OCI-LY3 (cell line): Measurements from ENCODE around the gene THOC5.
A peak's percentile ranks its signal among the peaks of the same experiment; 100 is the strongest.
"Not testable (repeated sequence)": the region's sequence is repeated elsewhere in the genome, so short reads cannot be mapped to it uniquely, and the experiment has no call there.

Experiments
- H2AFZ ChIP-seq: fragments of 200-600, 300-600 bp; shearing (Covaris generic); 2 replicates; pipeline ENCODE4 v1.6.0; 2014; ENCODE audit warnings: antibody characterized with exemption, low read depth, low read length
- H3K27ac ChIP-seq: fragments of 200-600, 300-600 bp; sonication (generic); 2 replicates; pipeline ENCODE4 v1.5.1; 2014; ENCODE audit warnings: mild to moderate bottlenecking, low read length, moderate library complexity, mixed read lengths
- H3K27me3 ChIP-seq: fragments of 200-600, 300-600 bp; sonication (generic); 2 replicates; pipeline ENCODE4 v1.6.1; 2014; ENCODE audit warnings: low read depth, low read length, mixed read lengths
- H3K36me3 ChIP-seq: fragments of 200-600, 300-600 bp; sonication (generic); replicated peaks from 2 replicates; pipeline ENCODE3; 2014; ENCODE audit warnings: low read depth, low read length, mixed read lengths
- H3K4me1 ChIP-seq: fragments of 300-600, 200-600 bp; sonication (generic); 2 replicates; pipeline ENCODE4 v1.6.1; 2014; ENCODE audit warnings: low read length, mixed read lengths
- H3K4me2 ChIP-seq: fragments of 200-600, 300-600 bp; sonication (generic); 2 replicates; pipeline ENCODE4 v1.6.1; 2014; ENCODE audit warnings: low read length, mixed read lengths
- H3K4me3 ChIP-seq: fragments of 300-600, 200-600 bp; sonication (generic); 2 replicates; pipeline ENCODE4 v1.5.1; 2014; ENCODE audit warnings: antibody characterized with exemption, mild to moderate bottlenecking, low read length, moderate library complexity
- H3K79me2 ChIP-seq: fragments of 300-600, 200-600 bp; shearing (Covaris generic); 2 replicates; pipeline ENCODE4 v1.6.1; 2014; ENCODE audit warnings: mild to moderate bottlenecking, low read length, mixed read lengths
- H3K9ac ChIP-seq: fragments of 300-600, 200-600 bp; shearing (Covaris generic); 2 replicates; pipeline ENCODE4 v1.6.0; 2014; ENCODE audit warnings: mild to moderate bottlenecking, low read length, moderate library complexity
- H3K9me3 ChIP-seq: fragments of 200-600, 300-600 bp; shearing (Covaris generic); 2 replicates; pipeline ENCODE4 v1.6.1; 2014; ENCODE audit warnings: low read length, mixed read lengths; ENCODE audit not compliant: insufficient read depth
- H4K20me1 ChIP-seq: fragments of 200-600, 300-600 bp; sonication (generic); 2 replicates; pipeline ENCODE4 v1.6.1; 2016; ENCODE audit warnings: low read length, mixed read lengths; ENCODE audit not compliant: insufficient read depth
- EZH2phosphoT487 ChIP-seq: fragments of 200-600 bp; shearing (Covaris generic); IDR thresholded peaks from 2 replicates; pipeline ENCODE4 v1.6.1; 2018; ENCODE audit warnings: antibody characterized with exemption, mixed run types, low read depth
- TF ChIP-seq, protein P1 (sequence below): fragments of 200-600, 300-600 bp; sonication (generic); IDR thresholded peaks from 2 replicates; pipeline ENCODE4 v1.5.1; 2014; ENCODE audit warnings: antibody characterized with exemption, low read length, low read depth

Gene THOC5

DNA sequence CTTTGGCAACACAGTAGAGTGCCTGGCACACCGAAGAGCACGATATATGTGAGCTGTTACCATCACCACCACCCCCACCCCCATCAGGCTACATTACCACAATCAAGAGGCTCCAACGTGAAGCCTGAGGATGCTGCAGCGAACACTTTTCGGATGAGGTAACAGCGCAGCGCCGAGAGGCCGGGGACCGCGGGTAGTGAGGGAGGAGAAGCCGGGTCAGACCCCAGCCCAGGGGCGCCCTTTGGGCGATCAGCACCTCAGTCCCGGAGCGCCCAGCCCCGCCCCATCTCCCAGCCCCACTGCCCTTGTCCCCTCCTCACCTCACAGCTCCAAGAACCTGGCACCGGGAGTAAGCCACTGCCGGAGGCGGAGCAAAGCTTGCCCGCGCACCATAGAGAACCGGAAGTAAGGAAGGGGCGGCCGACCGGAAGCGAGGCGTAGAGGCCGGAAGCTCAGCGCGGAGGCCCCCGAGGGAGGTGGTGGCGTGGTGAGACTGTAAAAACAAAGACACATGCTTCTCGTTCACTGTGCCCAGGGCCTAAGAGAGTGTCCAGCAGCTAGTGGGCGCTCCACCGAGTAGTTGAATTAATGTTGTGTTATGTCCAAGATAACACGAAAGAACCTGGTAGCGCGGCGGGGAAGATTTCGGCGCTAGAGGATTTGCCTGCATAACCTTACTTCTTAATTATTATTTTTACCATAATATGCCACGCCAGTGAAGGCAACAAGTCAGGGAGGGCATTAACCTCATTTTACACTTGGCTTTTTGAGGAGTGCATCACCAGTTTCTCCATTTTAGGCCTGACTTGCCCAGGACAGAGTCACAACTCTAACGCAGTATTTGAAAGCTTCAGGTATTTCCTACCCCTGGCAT, at the start of gene THOC5:
THOC5 (minus strand) TSS at position 407 of the 874 bp plus-strand sequence. CDS start 4,610 bp downstream, outside the sequence.
- H3K4me3 ChIP-seq, result peak within 1 kb of the TSS; percentile 99
- peak within 1 kb of the TSS; percentile 56 for H2AFZ ChIP-seq
- no peaks in the 10 kb centered on the region for H3K27me3 ChIP-seq
- peak within 1 kb of the TSS; percentile 79 for H3K9ac ChIP-seq
- no peak for TF ChIP-seq EZH2phosphoT487
- TF ChIP-seq, protein P1, sequence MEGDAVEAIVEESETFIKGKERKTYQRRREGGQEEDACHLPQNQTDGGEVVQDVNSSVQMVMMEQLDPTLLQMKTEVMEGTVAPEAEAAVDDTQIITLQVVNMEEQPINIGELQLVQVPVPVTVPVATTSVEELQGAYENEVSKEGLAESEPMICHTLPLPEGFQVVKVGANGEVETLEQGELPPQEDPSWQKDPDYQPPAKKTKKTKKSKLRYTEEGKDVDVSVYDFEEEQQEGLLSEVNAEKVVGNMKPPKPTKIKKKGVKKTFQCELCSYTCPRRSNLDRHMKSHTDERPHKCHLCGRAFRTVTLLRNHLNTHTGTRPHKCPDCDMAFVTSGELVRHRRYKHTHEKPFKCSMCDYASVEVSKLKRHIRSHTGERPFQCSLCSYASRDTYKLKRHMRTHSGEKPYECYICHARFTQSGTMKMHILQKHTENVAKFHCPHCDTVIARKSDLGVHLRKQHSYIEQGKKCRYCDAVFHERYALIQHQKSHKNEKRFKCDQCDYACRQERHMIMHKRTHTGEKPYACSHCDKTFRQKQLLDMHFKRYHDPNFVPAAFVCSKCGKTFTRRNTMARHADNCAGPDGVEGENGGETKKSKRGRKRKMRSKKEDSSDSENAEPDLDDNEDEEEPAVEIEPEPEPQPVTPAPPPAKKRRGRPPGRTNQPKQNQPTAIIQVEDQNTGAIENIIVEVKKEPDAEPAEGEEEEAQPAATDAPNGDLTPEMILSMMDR, result peak; percentile 63
- no peaks in the 10 kb centered on the region for H3K4me1 ChIP-seq
- peaks cover 36% of the 10 kb centered on the region for H3K79me2 ChIP-seq
- H3K27ac ChIP-seq, result peak within 1 kb of the TSS; percentile 44
- no peaks in the 10 kb centered on the region; the same call in 1 of the 2 replicates for H4K20me1 ChIP-seq
- H3K36me3 ChIP-seq, result peaks cover 39% of the 10 kb centered on the region
- peak within 1 kb of the TSS; percentile 78 for H3K4me2 ChIP-seq
- H3K9me3 ChIP-seq, result no peaks in the 10 kb centered on the region

DNA sequence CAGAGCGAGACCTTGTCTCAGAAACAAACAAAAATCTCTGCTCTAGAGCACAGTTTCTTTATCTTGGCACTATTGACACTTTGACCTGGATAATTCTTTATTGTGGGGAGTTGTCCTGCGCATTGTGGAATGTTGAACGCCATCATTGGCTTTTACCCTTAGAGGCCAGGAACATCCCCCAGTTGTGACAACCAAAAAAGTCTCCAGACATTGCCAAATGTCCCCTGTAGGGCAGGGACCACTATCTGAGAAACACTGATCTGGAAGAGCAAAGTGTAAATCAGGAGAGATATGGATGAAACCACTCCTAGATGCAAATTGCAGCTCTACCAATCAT, 45.1 kb upstream of the THOC5 start:
- Histone ChIP-seq H3K27ac (no peak overlapping the region), H2AFZ (no peak overlapping the region), H3K9me3 (no peaks in the 10 kb centered on the region), H3K27me3 (no peaks in the 10 kb centered on the region), H3K9ac (no peak overlapping the region), H3K4me2 (no peak overlapping the region), H3K4me1 (peaks cover 9% of the 10 kb centered on the region), H3K79me2 (peaks cover 2% of the 10 kb centered on the region), H4K20me1 (no peaks in the 10 kb centered on the region), H3K4me3 (no peak overlapping the region), H3K36me3 (no peaks in the 10 kb centered on the region)
- TF ChIP-seq EZH2phosphoT487, result no peak
- TF ChIP-seq, protein P1, result no peak

DNA sequence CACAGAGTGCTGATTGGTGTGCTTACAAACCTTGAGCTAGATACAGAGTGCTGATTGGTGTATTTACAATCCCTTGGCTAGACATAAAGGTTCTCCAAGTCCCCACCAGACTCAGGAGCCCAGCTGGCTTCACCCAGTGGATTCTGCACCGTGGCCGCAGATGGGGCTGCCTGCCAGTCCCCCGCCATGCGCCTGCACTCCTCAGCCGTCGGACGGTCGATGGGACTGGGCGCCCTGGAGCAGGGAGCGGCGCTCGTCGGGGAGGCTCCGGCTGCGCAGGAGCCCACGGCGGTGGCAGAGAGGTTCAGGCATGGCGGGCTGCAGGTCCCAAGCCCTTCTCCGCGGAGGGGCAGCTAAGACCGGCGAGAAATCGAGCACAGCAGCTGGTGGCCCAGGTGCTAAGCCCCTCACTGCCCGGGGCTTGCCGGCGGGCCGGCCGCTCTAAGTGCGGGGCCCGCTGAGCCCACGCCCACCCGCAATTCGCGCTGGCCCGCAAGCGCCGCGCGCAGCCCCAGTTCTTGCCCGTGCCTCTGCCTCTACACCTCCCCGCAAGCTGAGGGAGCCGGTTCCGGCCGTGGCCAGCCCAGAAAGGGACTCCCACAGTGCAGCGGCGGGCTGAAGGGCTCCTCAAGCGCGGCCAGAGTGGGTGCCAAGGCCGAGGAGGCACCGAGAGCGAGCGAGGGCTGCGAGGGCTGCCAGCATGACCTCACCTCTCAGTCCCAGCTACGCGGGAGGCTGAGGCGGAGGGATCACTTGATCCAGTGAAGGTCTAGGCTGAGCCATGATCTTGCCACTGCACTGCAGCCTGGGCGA, 44.5 kb upstream of the THOC5 start:
- H3K36me3 ChIP-seq, H4K20me1 ChIP-seq, H3K79me2 ChIP-seq, H3K4me1 ChIP-seq, H3K9ac ChIP-seq, H3K27me3 ChIP-seq, H3K9me3 ChIP-seq: not testable (repeated sequence)
- H3K4me3 ChIP-seq, result peak overlapping the region; percentile 79
- H3K27ac ChIP-seq, result peak overlapping the region; percentile 4; the same call in 1 of the 2 replicates
- peak overlapping the region; percentile 86; the same call in 1 of the 2 replicates for H2AFZ ChIP-seq
- H3K4me2 ChIP-seq, result peak overlapping the region; percentile 30

DNA sequence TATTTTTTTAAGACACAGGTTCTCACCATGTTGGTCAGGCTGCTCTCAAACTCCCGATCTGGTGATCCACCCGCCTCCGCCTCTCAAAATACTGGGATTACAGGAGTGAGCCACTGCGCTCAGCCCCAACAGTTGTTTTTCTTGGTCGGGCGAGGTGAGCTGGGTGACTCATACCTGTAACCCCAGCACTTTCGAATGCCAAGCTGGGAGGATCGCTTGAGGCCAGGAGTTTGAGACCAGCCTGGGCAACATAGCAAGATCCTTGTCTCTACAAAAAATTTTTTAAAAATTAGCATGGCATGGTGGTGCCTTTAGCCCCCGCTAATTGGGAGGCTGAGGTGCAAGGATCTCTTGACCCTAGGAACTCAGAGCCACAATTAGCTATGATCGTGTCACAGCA, 42.9 kb upstream of the THOC5 start:
- no peaks in the 10 kb centered on the region for H3K79me2 ChIP-seq
- peak overlapping the region; percentile 79 for H3K4me3 ChIP-seq
- H3K36me3 ChIP-seq, result no peaks in the 10 kb centered on the region
- H2AFZ ChIP-seq, result peak overlapping the region; percentile 43
- TF ChIP-seq, protein P1, result no peak
- no peak for TF ChIP-seq EZH2phosphoT487
- H3K4me1 ChIP-seq, result peaks cover 9% of the 10 kb centered on the region
- H3K27ac ChIP-seq, result peak overlapping the region; percentile 57
- no peaks in the 10 kb centered on the region for H3K27me3 ChIP-seq
- peak overlapping the region; percentile 76 for H3K4me2 ChIP-seq
- H3K9me3 ChIP-seq, result no peaks in the 10 kb centered on the region
- peak overlapping the region; percentile 76 for H3K9ac ChIP-seq
- H4K20me1 ChIP-seq, result no peaks in the 10 kb centered on the region

DNA sequence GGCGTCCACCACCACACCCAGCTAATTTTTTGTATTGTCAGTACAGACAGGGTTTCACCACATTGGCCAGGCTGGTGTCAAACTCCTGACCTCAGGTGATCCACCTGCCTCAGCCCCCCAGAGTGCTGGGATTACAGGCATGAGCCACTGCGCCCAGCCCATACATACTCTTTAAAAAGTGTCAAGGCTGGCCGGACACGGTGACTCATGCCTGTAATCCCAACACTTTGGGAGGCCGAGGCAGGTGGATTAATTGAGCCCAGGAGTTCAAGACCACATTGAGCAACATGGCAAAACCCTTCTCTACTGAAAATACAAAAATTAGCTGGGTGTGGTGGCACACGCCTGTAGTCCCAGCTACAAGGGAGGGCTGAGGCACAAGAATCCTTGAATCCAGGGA, 40.9 kb upstream of the THOC5 start:
- not testable (repeated sequence) for H3K27ac ChIP-seq, H2AFZ ChIP-seq, H3K27me3 ChIP-seq, H3K9me3 ChIP-seq, H3K9ac ChIP-seq, H3K4me3 ChIP-seq, H3K36me3 ChIP-seq, H3K79me2 ChIP-seq, H3K4me2 ChIP-seq, H4K20me1 ChIP-seq, H3K4me1 ChIP-seq
